ENCODE results near the gene FMO3. TPM values are rescaled to one million over a fixed set of nuclear protein-coding genes. Genes with fewer than 3 reads are reported as not detected.

Gene FMO3
- total RNA-seq, 1 donor from 2014 or later, result not detected

DNA sequence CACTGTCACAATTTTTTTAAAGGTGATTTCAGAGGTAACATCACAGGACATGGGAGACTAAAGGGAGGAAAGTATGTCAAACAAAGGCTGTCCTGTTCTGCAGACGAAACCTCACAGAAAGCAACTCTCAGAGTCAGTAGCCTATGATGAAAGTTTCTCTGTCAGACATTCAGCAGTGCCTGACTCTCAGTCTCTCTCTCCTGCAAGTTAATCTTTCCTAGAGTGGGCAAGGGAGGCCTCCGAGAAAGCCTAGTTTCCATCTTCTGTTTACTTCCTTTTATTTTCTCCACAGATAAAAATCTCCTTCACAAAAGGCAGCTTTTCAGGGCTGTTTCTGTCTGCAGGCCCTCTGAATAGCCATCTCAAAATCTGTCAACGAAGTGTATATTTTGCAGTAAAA is 69.5 kb downstream of the FMO3 start:
- Histone ChIP-seq H3K27me3 (ENCODE audit: control insufficient read depth, insufficient read depth, low read length) (no peaks in the 10 kb centered on the region), H3K4me3 (ENCODE audit: low read depth, low read length) (no peak overlapping the region), H3K36me3 (ENCODE audit: control insufficient read depth, insufficient read depth, low read length) (no peaks in the 10 kb centered on the region)
- FAIRE-seq (no peak), DNase-seq (ENCODE audit: low read depth) (no peak)
- TF ChIP-seq, protein P1, sequence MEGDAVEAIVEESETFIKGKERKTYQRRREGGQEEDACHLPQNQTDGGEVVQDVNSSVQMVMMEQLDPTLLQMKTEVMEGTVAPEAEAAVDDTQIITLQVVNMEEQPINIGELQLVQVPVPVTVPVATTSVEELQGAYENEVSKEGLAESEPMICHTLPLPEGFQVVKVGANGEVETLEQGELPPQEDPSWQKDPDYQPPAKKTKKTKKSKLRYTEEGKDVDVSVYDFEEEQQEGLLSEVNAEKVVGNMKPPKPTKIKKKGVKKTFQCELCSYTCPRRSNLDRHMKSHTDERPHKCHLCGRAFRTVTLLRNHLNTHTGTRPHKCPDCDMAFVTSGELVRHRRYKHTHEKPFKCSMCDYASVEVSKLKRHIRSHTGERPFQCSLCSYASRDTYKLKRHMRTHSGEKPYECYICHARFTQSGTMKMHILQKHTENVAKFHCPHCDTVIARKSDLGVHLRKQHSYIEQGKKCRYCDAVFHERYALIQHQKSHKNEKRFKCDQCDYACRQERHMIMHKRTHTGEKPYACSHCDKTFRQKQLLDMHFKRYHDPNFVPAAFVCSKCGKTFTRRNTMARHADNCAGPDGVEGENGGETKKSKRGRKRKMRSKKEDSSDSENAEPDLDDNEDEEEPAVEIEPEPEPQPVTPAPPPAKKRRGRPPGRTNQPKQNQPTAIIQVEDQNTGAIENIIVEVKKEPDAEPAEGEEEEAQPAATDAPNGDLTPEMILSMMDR (IDR thresholded peaks at IDR 0.05; ENCODE audit: insufficient read depth, low read length, severe bottlenecking), result no peak

DNA sequence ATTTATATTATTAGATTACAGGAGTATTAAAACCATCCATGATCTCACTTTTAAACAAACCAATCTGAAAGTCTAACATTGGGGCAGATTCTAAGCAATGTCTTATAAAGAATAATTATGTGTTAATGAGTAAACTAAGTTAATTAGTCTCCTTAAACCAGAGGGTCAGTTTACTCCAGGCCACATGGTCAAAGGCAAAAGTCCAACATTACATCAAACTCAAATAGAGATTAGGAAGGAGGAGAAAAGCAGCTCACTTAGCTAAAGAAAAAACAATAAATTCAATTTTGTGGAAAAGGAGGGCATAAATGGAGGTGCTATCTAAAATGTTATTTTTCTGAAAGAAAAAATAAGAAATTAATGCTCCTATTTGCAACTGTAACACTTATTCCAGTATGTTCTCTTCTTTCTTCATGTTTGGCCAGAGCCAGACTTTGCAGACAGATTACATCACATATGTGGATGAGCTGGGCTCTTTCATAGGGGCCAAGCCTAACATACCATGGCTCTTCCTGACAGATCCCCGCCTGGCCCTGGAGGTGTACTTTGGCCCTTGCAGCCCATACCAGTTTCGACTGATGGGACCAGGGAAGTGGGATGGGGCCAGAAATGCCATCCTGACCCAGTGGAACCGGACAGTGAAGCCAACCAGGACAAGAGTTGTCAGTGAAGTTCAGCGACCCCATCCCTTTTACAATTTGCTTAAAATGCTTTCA is 70.1 kb downstream of the FMO3 start:
- TF ChIP-seq, protein P1 (IDR thresholded peaks at IDR 0.05; ENCODE audit: insufficient read depth, low read length, severe bottlenecking), result no peak
- Histone ChIP-seq H3K27me3 (ENCODE audit: control insufficient read depth, insufficient read depth, low read length) (no peaks in the 10 kb centered on the region), H3K36me3 (ENCODE audit: control insufficient read depth, insufficient read depth, low read length) (no peaks in the 10 kb centered on the region), H3K4me3 (ENCODE audit: low read depth, low read length) (no peak overlapping the region)
- FAIRE-seq, result no peak
- no peak for DNase-seq (ENCODE audit: low read depth)

DNA sequence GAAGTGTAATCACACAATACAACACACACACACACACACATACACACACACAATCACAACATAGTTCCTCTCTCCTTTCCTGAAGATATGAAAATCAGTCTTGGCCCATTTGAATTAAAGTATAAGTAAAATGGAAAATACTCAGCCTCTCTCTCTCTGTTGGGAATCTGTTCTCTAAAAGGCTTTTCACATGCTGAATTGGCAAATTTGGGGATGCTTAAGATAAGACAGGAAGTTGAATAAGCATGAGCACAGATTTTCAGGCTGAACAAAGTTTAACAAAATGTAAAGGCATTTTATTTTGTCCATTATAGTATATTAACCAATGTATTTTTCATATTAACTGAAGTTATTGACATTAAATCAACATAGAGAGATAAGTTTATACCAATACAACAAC is 70.7 kb downstream of the FMO3 start:
- no peak for DNase-seq (ENCODE audit: low read depth)
- TF ChIP-seq, protein P1 (IDR thresholded peaks at IDR 0.05; ENCODE audit: insufficient read depth, low read length, severe bottlenecking), result no peak
- H3K4me3 ChIP-seq (ENCODE audit: low read depth, low read length), result no peak overlapping the region
- no peak for FAIRE-seq
- H3K36me3 ChIP-seq (ENCODE audit: control insufficient read depth, insufficient read depth, low read length), result no peaks in the 10 kb centered on the region
- H3K27me3 ChIP-seq (ENCODE audit: control insufficient read depth, insufficient read depth, low read length), result no peaks in the 10 kb centered on the region

DNA sequence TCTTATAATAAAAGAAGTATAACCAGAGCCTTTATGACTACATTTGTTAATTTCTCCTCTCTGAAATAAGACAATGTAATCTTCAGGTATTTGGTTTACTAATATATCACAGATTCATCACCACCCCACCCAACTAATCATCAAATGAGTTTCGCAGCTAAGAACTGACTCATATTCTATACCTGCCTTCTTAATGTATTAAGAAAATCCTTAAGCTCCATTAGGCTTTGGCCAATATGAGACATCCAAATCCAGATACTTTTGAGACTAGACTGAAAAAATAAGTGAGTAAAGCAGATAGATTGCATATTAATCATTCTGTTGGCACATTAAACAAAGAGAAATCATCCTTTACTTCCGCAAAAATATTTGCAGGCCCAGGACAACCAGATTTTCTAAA is 75.7 kb downstream of the FMO3 start:
- FAIRE-seq (no peak), DNase-seq (ENCODE audit: low read depth) (peak; percentile 97)

More for the DNA sequence above, 75.7 kb downstream of the FMO3 start:
- Histone ChIP-seq H3K27me3 (ENCODE audit: control insufficient read depth, insufficient read depth, low read length) (no peaks in the 10 kb centered on the region), H3K4me3 (ENCODE audit: low read depth, low read length) (no peak overlapping the region), H3K36me3 (ENCODE audit: control insufficient read depth, insufficient read depth, low read length) (no peaks in the 10 kb centered on the region)
- TF ChIP-seq, protein P1 (IDR thresholded peaks at IDR 0.05; ENCODE audit: insufficient read depth, low read length, severe bottlenecking), result no peak

Other genes starting within 250 kb of the FMO3 start
- not detected in 2 replicates for gene MROH9, start 155.4 kb upstream of the FMO3 start, total RNA-seq
- gene FMO2, start 94.4 kb downstream of the FMO3 start, total RNA-seq, result not detected in 2 replicates
- gene FMO1, start 157.6 kb downstream of the FMO3 start, total RNA-seq, result not detected in 2 replicates
- 0.79 and 1.2 TPM in 2 replicates for gene FMO4, start 223.3 kb downstream of the FMO3 start, total RNA-seq

Measured in bronchial epithelial cell (primary cell).